ENCODE data around the gene HINT3. TPM values are rescaled to one million over a fixed set of nuclear protein-coding genes. Genes with fewer than 3 reads are reported as not detected.
A peak's percentile ranks its signal among the peaks of the same experiment; 100 is the strongest.
"Not testable (repeated sequence)": the region's sequence is repeated elsewhere in the genome, so short reads cannot be mapped to it uniquely, and the experiment has no call there.

The HINT3 gene
- total RNA-seq, 1 donor from 2014 or later: 11.8 TPM

DNA sequence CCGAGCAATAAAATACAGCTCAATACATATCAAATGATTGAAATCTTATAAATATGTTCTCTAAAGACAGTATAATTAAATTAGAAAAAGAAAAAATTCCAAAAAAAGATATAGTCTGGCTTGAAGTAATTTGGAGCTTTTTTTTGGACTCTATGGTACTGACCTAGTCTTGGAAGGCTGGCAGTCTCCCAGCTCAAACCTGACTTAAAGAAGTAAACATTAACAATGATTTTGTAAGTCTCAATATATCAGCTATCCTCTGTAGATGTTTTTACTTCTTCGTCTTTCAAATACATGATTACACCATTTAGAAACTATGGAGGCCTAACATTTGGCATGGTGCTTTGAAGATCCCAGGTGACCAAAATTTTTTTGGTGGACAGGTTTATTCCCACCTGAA is 14.2 kb downstream of the HINT3 start:
- Histone ChIP-seq H3K4me3 (ENCODE audit: insufficient read depth, low read depth, low read length) (no peak overlapping the region), H3K9me3 (ENCODE audit: insufficient read depth, low read depth, low read length) (no peaks in the 10 kb centered on the region), H3K4me2 (ENCODE audit: low read length) (no peak overlapping the region), H3K4me1 (ENCODE audit: insufficient read depth, low read length) (no peaks in the 10 kb centered on the region), H3K27ac (ENCODE audit: low read depth, low read length) (no peak overlapping the region), H3K9ac (ENCODE audit: low read length) (no peak overlapping the region), H3K27me3 (ENCODE audit: insufficient read depth, low read length) (no peaks in the 10 kb centered on the region), H3K79me2 (ENCODE audit: insufficient read depth, low read length) (no peaks in the 10 kb centered on the region), H2AFZ (ENCODE audit: low read depth, low read length) (no peak overlapping the region), H4K20me1 (ENCODE audit: insufficient read depth, low read length) (no peaks in the 10 kb centered on the region), H3K36me3 (ENCODE audit: insufficient read depth, low read length) (no peaks in the 10 kb centered on the region)
- no peak overlapping the region for H3K4me3 Mint-ChIP-seq (ENCODE audit: unreplicated experiment)
- TF ChIP-seq, protein P1, sequence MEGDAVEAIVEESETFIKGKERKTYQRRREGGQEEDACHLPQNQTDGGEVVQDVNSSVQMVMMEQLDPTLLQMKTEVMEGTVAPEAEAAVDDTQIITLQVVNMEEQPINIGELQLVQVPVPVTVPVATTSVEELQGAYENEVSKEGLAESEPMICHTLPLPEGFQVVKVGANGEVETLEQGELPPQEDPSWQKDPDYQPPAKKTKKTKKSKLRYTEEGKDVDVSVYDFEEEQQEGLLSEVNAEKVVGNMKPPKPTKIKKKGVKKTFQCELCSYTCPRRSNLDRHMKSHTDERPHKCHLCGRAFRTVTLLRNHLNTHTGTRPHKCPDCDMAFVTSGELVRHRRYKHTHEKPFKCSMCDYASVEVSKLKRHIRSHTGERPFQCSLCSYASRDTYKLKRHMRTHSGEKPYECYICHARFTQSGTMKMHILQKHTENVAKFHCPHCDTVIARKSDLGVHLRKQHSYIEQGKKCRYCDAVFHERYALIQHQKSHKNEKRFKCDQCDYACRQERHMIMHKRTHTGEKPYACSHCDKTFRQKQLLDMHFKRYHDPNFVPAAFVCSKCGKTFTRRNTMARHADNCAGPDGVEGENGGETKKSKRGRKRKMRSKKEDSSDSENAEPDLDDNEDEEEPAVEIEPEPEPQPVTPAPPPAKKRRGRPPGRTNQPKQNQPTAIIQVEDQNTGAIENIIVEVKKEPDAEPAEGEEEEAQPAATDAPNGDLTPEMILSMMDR (IDR thresholded peaks at IDR 0.05; ENCODE audit: insufficient read depth, low read depth, low read length): no peak
- no peak for TF ChIP-seq EZH2 (IDR thresholded peaks at IDR 0.05; ENCODE audit: insufficient read depth, low read length)
- no peak overlapping the region for H3K27ac Mint-ChIP-seq (ENCODE audit: unreplicated experiment)
- no peaks in the 10 kb centered on the region for H3K27me3 Mint-ChIP-seq (ENCODE audit: low read depth, unreplicated experiment)
- no peaks in the 10 kb centered on the region for H3K9me3 Mint-ChIP-seq (ENCODE audit: unreplicated experiment)
- FAIRE-seq: no peak
- no peaks in the 10 kb centered on the region for H3K4me1 Mint-ChIP-seq (ENCODE audit: low read depth, unreplicated experiment)
- H3K36me3 Mint-ChIP-seq (ENCODE audit: low read depth, unreplicated experiment): peaks cover 8% of the 10 kb centered on the region
- no peak for DNase-seq (ENCODE audit: low read depth)

DNA sequence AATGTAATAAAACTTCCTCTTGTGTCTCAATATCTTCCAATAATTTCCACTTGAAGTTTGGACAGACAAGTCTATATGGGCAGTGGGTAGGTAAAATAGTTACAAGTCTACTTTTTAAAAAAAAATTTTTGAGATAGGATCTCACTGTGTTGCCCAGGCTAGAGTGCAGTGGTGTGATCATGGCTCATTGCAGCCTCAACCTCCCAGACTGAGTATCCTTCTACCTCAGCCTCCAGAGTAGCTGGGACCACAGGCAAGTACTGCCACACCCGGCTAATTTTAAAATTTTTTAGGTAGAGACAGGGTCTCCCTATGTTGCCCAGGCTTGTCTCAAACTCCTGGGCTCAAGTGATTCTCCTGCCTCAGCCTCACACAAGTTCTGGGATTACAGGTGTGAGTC is 15.9 kb downstream of the HINT3 start:
- H3K79me2 ChIP-seq (ENCODE audit: insufficient read depth, low read length); H3K4me3 ChIP-seq (ENCODE audit: insufficient read depth, low read depth, low read length); H3K36me3 ChIP-seq (ENCODE audit: insufficient read depth, low read length); H3K9me3 ChIP-seq (ENCODE audit: insufficient read depth, low read depth, low read length); H3K27ac ChIP-seq (ENCODE audit: low read depth, low read length); H3K4me1 ChIP-seq (ENCODE audit: insufficient read depth, low read length); H3K4me3 Mint-ChIP-seq (ENCODE audit: unreplicated experiment); FAIRE-seq; H3K27me3 Mint-ChIP-seq (ENCODE audit: low read depth, unreplicated experiment); H3K27ac Mint-ChIP-seq (ENCODE audit: unreplicated experiment); H3K9ac ChIP-seq (ENCODE audit: low read length); DNase-seq (ENCODE audit: low read depth); H3K27me3 ChIP-seq (ENCODE audit: insufficient read depth, low read length); H3K9me3 Mint-ChIP-seq (ENCODE audit: unreplicated experiment); H3K36me3 Mint-ChIP-seq (ENCODE audit: low read depth, unreplicated experiment); H3K4me1 Mint-ChIP-seq (ENCODE audit: low read depth, unreplicated experiment); H4K20me1 ChIP-seq (ENCODE audit: insufficient read depth, low read length); H3K4me2 ChIP-seq (ENCODE audit: low read length); H2AFZ ChIP-seq (ENCODE audit: low read depth, low read length): not testable (repeated sequence)

DNA sequence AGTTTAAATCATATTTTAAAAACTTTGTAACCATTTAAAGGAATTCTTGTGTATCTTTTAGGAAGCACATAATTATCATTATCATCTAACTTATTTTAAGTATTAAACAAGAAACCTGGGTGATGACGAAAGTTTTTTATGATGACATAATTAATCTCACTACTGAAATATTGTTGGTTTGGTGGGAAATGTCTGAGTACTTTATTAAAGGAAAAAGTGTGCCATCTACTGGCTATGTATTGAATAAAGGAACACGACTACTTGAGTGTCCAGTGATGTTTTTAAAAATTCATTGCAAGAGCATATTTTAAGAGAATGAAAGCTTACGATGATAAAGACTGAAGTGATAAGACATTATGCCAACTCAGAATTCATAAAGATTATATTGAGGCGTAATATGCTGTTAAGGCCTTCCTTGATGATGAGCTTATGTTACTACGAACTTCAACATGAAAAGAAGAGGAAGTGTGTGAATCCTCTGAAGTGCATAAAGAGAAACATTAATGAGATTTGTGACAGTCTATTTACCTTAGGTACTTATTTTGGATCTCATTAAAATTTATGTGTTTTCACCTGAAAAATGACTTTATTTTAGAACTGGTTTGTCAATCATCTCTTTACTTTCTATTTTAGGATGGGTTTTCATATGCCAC is 17.8 kb downstream of the HINT3 start:
- Histone ChIP-seq H2AFZ (ENCODE audit: low read depth, low read length) (no peak overlapping the region), H3K4me3 (ENCODE audit: insufficient read depth, low read depth, low read length) (no peak overlapping the region), H3K36me3 (ENCODE audit: insufficient read depth, low read length) (no peaks in the 10 kb centered on the region), H3K27ac (ENCODE audit: low read depth, low read length) (no peak overlapping the region), H3K79me2 (ENCODE audit: insufficient read depth, low read length) (no peaks in the 10 kb centered on the region), H3K9me3 (ENCODE audit: insufficient read depth, low read depth, low read length) (no peaks in the 10 kb centered on the region), H3K4me1 (ENCODE audit: insufficient read depth, low read length) (no peaks in the 10 kb centered on the region), H3K9ac (ENCODE audit: low read length) (no peak overlapping the region), H3K27me3 (ENCODE audit: insufficient read depth, low read length) (no peaks in the 10 kb centered on the region), H4K20me1 (ENCODE audit: insufficient read depth, low read length) (no peaks in the 10 kb centered on the region), H3K4me2 (ENCODE audit: low read length) (no peak overlapping the region)
- Mint-ChIP-seq H3K27ac (ENCODE audit: unreplicated experiment) (peak overlapping the region; percentile 54), H3K36me3 (ENCODE audit: low read depth, unreplicated experiment) (peaks cover 4% of the 10 kb centered on the region), H3K4me1 (ENCODE audit: low read depth, unreplicated experiment) (no peaks in the 10 kb centered on the region), H3K4me3 (ENCODE audit: unreplicated experiment) (no peak overlapping the region), H3K27me3 (ENCODE audit: low read depth, unreplicated experiment) (no peaks in the 10 kb centered on the region), H3K9me3 (ENCODE audit: unreplicated experiment) (no peaks in the 10 kb centered on the region)
- DNase-seq (ENCODE audit: low read depth) (peak; percentile 32), FAIRE-seq (peak; percentile 62)
- TF ChIP-seq, protein P1 (IDR thresholded peaks at IDR 0.05; ENCODE audit: insufficient read depth, low read depth, low read length): peak; percentile 61
- no peak for TF ChIP-seq EZH2 (IDR thresholded peaks at IDR 0.05; ENCODE audit: insufficient read depth, low read length)

Measured in astrocyte (in vitro differentiated cells and primary cell).